HepG2 (cell line): ENCODE measurements around the gene MAMDC2. TPM values are rescaled to one million over a fixed set of nuclear protein-coding genes. Genes with fewer than 3 reads are reported as not detected.

ENCODE experiments used
- ATAC-seq: fragments of 200-7000 bp; cut with Tn5 transposase; 3 replicates; pipeline ENCODE4 v1.9.1; 2020; ENCODE audit warnings: mild to moderate bottlenecking, moderate library complexity
- BruUV-seq: library from RNA; stranded (reverse); fragments of 400-500 nt; replicated peaks from 2 replicates; lab custom pipeline; 2021; lab: Mats Ljungman, UMichigan
- CTCF ChIA-PET: fragments of 300-600 bp; formaldehyde crosslinking; extraction: SDS; loops from one replicate; lab custom pipeline; 2021; ENCODE audit warnings: low total read pairs, inconsistent platforms, low intra/inter-chr PET ratio; lab: Yijun Ruan, JAX
- POLR2A ChIA-PET: fragments of 350-600 bp; sonication (Branson Sonifier 250); formaldehyde crosslinking; loops from one replicate; lab custom pipeline; 2020; ENCODE audit warnings: antibody characterized with exemption, inconsistent platforms; lab: Yijun Ruan, JAX
- DNase-seq: peaks from one replicate; pipeline ENCODE4 v3.0.0-alpha.2; 2015; ENCODE audit warnings: low spot score
- FAIRE-seq: peaks from 3 replicates; lab custom pipeline; 2011; peaks lifted over from hg19 to GRCh38; lab: Jason Lieb, UNC
- H2AFZ ChIP-seq: one replicate; pipeline ENCODE4 v1.6.1; 2011; ENCODE audit warnings: low read length, inconsistent platforms
- H3K27ac ChIP-seq: fragments of 300-600 bp; 3 replicates; pipeline ENCODE4 v1.8.0; 2011; ENCODE audit warnings: mixed run types, mild to moderate bottlenecking, mixed read lengths, low read length, inconsistent platforms; ENCODE audit not compliant: insufficient read depth; ENCODE audit errors: extremely low read length
- H3K27me3 ChIP-seq, 2 experiments: fragments of 200-600 bp in 1 of 2; 2 replicates in 1 of 2; 3 replicates in 1 of 2; pipeline versions ENCODE4 v1.6.0 to v1.8.0; 2011; ENCODE audit warnings: low read length in 2 of 2, mild to moderate bottlenecking in 2 of 2, moderate library complexity in 2 of 2, inconsistent platforms in 1 of 2; ENCODE audit not compliant: insufficient read depth in 2 of 2, control insufficient read depth in 1 of 2
- H3K36me3 ChIP-seq, 2 experiments: fragments of 200-600 bp in 1 of 2; replicated peaks in 1 of 2; 2 replicates in 1 of 2; 3 replicates in 1 of 2; pipeline versions ENCODE4 v1.5.1 to v1.8.0; 2011; ENCODE audit warnings: low read length in 2 of 2, inconsistent platforms in 1 of 2; ENCODE audit not compliant: insufficient read depth in 2 of 2, control insufficient read depth in 1 of 2
- H3K4me1 ChIP-seq: 2 replicates; pipeline ENCODE4 v1.5.1; 2012; ENCODE audit warnings: low read length, inconsistent platforms; ENCODE audit not compliant: insufficient read depth
- H3K4me2 ChIP-seq: 2 replicates; pipeline ENCODE4 v1.6.0; 2011; ENCODE audit warnings: low read depth, low read length, inconsistent platforms
- H3K4me3 ChIP-seq, 3 experiments: fragments of 200-600 bp in 1 of 3; sonication (generic), shearing (Covaris generic) in 1 of 3; replicated peaks in 1 of 3; 2 replicates each; pipeline ENCODE4 v1.5.1; 2011 to 2016; ENCODE audit warnings: low read length in 3 of 3, inconsistent platforms in 2 of 3, low read depth in 2 of 3, mild to moderate bottlenecking in 2 of 3, control low read depth in 1 of 3, mixed read lengths in 1 of 3; ENCODE audit not compliant: insufficient read depth in 1 of 3
- H3K79me2 ChIP-seq: one replicate; pipeline ENCODE4 v1.6.1; 2011; ENCODE audit warnings: low read length, inconsistent platforms; ENCODE audit not compliant: insufficient read depth
- H3K9ac ChIP-seq: 2 replicates; pipeline ENCODE4 v1.6.0; 2011; ENCODE audit warnings: mild to moderate bottlenecking, low read depth, low read length, inconsistent platforms; ENCODE audit not compliant: insufficient read depth
- H3K9me3 ChIP-seq: 2 replicates; pipeline ENCODE4 v1.5.1; 2012; ENCODE audit warnings: mild to moderate bottlenecking, low read length
- H4K20me1 ChIP-seq: 2 replicates; pipeline ENCODE4 v1.6.0; 2011; ENCODE audit warnings: inconsistent platforms, mild to moderate bottlenecking, low read length, moderate library complexity; ENCODE audit not compliant: insufficient read depth
- HOXA9 ChIP-seq: sonication (generic); formaldehyde crosslinking; IDR thresholded peaks from 2 replicates; pipeline ENCODE4 v1.8.1; 2022; ENCODE audit warnings: missing genetic modification reagents, mild to moderate bottlenecking, moderate library complexity, borderline replicate concordance
- JDP2 ChIP-seq: sonication (generic); formaldehyde crosslinking; IDR thresholded peaks from 2 replicates; pipeline ENCODE4 v1.8.1; 2022; ENCODE audit warnings: missing genetic modification reagents, borderline replicate concordance
- NAIF1 ChIP-seq: sonication (generic); formaldehyde crosslinking; IDR thresholded peaks from 2 replicates; pipeline ENCODE4 v1.5.0; 2020; ENCODE audit warnings: mild to moderate bottlenecking, missing genetic modification reagents, borderline replicate concordance
- NFE2L1 ChIP-seq: sonication (generic); formaldehyde crosslinking; IDR thresholded peaks from 2 replicates; pipeline ENCODE4 v1.4.0; 2020; ENCODE audit warnings: missing genetic modification reagents, mild to moderate bottlenecking, borderline replicate concordance
- NONO ChIP-seq, 2 experiments: fragments of 450-650 bp in 1 of 2; sonication (generic) in 1 of 2; formaldehyde crosslinking in 1 of 2; IDR thresholded peaks in 1 of 2; conservative IDR thresholded peaks in 1 of 2; 2 replicates each; pipeline versions ENCODE4 v1.6.1 to v1.8.0; 2017 to 2022; ENCODE audit warnings: mild to moderate bottlenecking in 1 of 2, missing genetic modification reagents in 1 of 2, moderate library complexity in 1 of 2
- TBX3 ChIP-seq: fragments of 450-650 bp; IDR thresholded peaks from 2 replicates; pipeline ENCODE4 v1.6.1; 2017; ENCODE audit warnings: antibody characterized with exemption, mild to moderate bottlenecking, inconsistent platforms, borderline replicate concordance
- ZNF121 ChIP-seq: sonication (generic); formaldehyde crosslinking; IDR thresholded peaks from 2 replicates; pipeline ENCODE4 v1.5.0; 2020; ENCODE audit warnings: mild to moderate bottlenecking, missing genetic modification reagents
- ZNF580 ChIP-seq: IDR thresholded peaks from 2 replicates; pipeline ENCODE4 v1.6.1; 2016; ENCODE audit warnings: low read depth, borderline replicate concordance
- ZNF614 ChIP-seq: IDR thresholded peaks from 2 replicates; pipeline ENCODE4 v1.6.1; 2018; ENCODE audit warnings: missing biosample characterization, missing genetic modification reagents, inconsistent platforms, borderline replicate concordance
- WGBS: methylation state at CpG from one replicate; pipeline ENCODE4 v1.1.6; 2017; ENCODE audit warnings: low lambda C conversion rate; 5-methylcytosine and 5-hydroxymethylcytosine counted together
- in situ Hi-C: cut with HindIII; loops from 2 replicates; pipeline ENCODE4 v1.10.0; 2017; ENCODE audit warnings: low pct_unique_long_range_greater_than_20kb; ENCODE audit not compliant: extremely low pct_ligation_motif_present
- intact Hi-C: fragments of 100-400 bp; cut with micrococcal nuclease; formaldehyde crosslinking; loops from one replicate; pipeline ENCODE4 v1.10.0; 2022; ENCODE audit not compliant: unreplicated experiment
- polyA plus RNA-seq, 8 experiments: library from polyadenylated mRNA; depleted of rRNA in 3 of 8; stranded (reverse) in 7 of 8; unstranded in 1 of 8; fragments of >200 nt; fragmentation: Illumina TruSeq in 4 of 8; extraction: Trizol in 4 of 8; gene quantifications; 2 replicates each; pipeline versions ENCODE4 v1.2.1 to v1.2.3, GENCODE V29; 2011 to 2016; ENCODE audit warnings: low read depth in 4 of 8, missing spikeins in 1 of 8, mixed read lengths in 1 of 8; ENCODE audit not compliant: insufficient read depth in 1 of 8
- total RNA-seq, 5 experiments: library from RNA; depleted of rRNA; stranded (reverse); fragments of >200 nt; fragmentation: Illumina TruSeq; extraction: Trizol; gene quantifications; 2 replicates each; pipeline ENCODE4 v1.2.3, GENCODE V29; 2016; ENCODE audit warnings: low read depth in 1 of 5
- TF ChIP-seq, protein P1 (sequence below): sonication (generic); formaldehyde crosslinking; IDR thresholded peaks from 2 replicates; pipeline ENCODE4 v1.4.0; 2020; ENCODE audit warnings: mild to moderate bottlenecking, missing genetic modification reagents, borderline replicate concordance
- TF ChIP-seq, protein P2 (sequence below): sonication (generic); formaldehyde crosslinking; IDR thresholded peaks from 2 replicates; pipeline ENCODE4 v1.8.0; 2022; ENCODE audit warnings: low read depth, missing genetic modification reagents
- TF ChIP-seq, protein P3 (sequence below): sonication (generic); formaldehyde crosslinking; conservative IDR thresholded peaks from 2 replicates; pipeline ENCODE4 v1.4.0; 2020; ENCODE audit warnings: missing genetic modification reagents

The MAMDC2 gene
- total and polyA plus RNA-seq, 2 of the 13 experiments (the other 11 are each of a cell fraction or from before 2014, with no cell fraction given), result not detected

GRCh38 chr9:70012569-70012968, 31.1 kb upstream of the MAMDC2 start:
- H3K9me3 ChIP-seq, result no peaks in the 10 kb centered on the region

More at GRCh38 chr9:70012569-70012968, 31.1 kb upstream of the MAMDC2 start:
- BruUV-seq, result no TSS peak
- POLR2A ChIA-PET, result no interaction called here
- no peak for ATAC-seq
- H3K4me2 ChIP-seq, result no peak overlapping the region
- H3K27me3 ChIP-seq, result no peaks in the 10 kb centered on the region
- no peak for TF ChIP-seq NAIF1 (CRISPR knock-in tag)
- TF ChIP-seq TBX3, result no peak
- no peak for TF ChIP-seq JDP2
- no peak for TF ChIP-seq NONO (IDR thresholded peaks at IDR 0.05)
- TF ChIP-seq NONO (CRISPR knock-in tag; conservative IDR thresholded peaks at IDR 0.05), result no peak
- TF ChIP-seq, protein P1, sequence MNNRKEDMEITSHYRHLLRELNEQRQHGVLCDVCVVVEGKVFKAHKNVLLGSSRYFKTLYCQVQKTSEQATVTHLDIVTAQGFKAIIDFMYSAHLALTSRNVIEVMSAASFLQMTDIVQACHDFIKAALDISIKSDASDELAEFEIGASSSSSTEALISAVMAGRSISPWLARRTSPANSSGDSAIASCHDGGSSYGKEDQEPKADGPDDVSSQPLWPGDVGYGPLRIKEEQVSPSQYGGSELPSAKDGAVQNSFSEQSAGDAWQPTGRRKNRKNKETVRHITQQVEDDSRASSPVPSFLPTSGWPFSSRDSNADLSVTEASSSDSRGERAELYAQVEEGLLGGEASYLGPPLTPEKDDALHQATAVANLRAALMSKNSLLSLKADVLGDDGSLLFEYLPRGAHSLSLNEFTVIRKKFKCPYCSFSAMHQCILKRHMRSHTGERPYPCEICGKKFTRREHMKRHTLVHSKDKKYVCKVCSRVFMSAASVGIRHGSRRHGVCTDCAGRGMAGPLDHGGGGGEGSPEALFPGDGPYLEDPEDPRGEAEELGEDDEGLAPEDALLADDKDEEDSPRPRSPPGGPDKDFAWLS, result no peak
- TF ChIP-seq ZNF580 (CRISPR knock-in tag), result no peak
- TF ChIP-seq, protein P2, sequence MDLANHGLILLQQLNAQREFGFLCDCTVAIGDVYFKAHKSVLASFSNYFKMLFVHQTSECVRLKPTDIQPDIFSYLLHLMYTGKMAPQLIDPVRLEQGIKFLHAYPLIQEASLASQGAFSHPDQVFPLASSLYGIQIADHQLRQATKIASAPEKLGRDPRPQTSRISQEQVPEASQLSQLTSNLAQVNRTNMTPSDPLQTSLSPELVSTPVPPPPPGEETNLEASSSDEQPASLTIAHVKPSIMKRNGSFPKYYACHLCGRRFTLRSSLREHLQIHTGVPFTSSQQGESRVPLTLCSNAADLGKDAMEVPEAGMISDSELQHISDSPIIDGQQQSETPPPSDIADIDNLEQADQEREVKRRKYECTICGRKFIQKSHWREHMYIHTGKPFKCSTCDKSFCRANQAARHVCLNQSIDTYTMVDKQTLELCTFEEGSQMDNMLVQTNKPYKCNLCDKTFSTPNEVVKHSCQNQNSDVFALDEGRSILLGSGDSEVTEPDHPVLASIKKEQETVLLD, result no peak
- TF ChIP-seq, protein P3, sequence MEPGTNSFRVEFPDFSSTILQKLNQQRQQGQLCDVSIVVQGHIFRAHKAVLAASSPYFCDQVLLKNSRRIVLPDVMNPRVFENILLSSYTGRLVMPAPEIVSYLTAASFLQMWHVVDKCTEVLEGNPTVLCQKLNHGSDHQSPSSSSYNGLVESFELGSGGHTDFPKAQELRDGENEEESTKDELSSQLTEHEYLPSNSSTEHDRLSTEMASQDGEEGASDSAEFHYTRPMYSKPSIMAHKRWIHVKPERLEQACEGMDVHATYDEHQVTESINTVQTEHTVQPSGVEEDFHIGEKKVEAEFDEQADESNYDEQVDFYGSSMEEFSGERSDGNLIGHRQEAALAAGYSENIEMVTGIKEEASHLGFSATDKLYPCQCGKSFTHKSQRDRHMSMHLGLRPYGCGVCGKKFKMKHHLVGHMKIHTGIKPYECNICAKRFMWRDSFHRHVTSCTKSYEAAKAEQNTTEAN (CRISPR knock-in tag), result no peak
- no peak for TF ChIP-seq NFE2L1
- TF ChIP-seq HOXA9 (CRISPR knock-in tag), result no peak
- no peak for TF ChIP-seq ZNF121 (CRISPR knock-in tag)
- TF ChIP-seq ZNF614, result no peak
- TF ChIP-seq, all 625 proteins: peak for 0
- H3K4me3 ChIP-seq, result no peak overlapping the region
- no peaks in the 10 kb centered on the region for H3K36me3 ChIP-seq
- no peaks in the 10 kb centered on the region for H3K79me2 ChIP-seq
- intact Hi-C loops (no loop called here), in situ Hi-C loops (no loop called here)
- H4K20me1 ChIP-seq, result no peaks in the 10 kb centered on the region
- DNase-seq (no peak), FAIRE-seq (no peak)
- H3K27ac ChIP-seq, result no peak overlapping the region
- H2AFZ ChIP-seq, result no peak overlapping the region
- peaks cover 7% of the 10 kb centered on the region for H3K4me1 ChIP-seq
- CTCF ChIA-PET, result no interaction called here
- WGBS, result 3% methylated on average over 1 of the region's 1 CpG
- no peak overlapping the region for H3K9ac ChIP-seq
